Calu3 (cell line): ENCODE results near the gene CD80. TPM values are rescaled to one million over a fixed set of nuclear protein-coding genes. Genes with fewer than 3 reads are reported as not detected.
A peak's percentile ranks its signal among the peaks of the same experiment; 100 is the strongest.

ENCODE experiments used
- BruUV-seq: library from RNA; stranded (reverse); fragments of 400-500 nt; replicated peaks from 2 replicates; lab custom pipeline; 2021; lab: Mats Ljungman, UMichigan
- CTCF ChIA-PET: fragments of 300-600 bp; sonication (Branson Sonifier 250); formaldehyde crosslinking; loops from one replicate; lab custom pipeline; 2022; ENCODE audit warnings: antibody characterized with exemption; lab: Charles Lee
- DNase-seq: peaks from one replicate; pipeline ENCODE4 v3.0.0; 2022
- H3K27ac Mint-ChIP-seq: one replicate; pipeline ENCODE4 v1.8.0; 2022; ENCODE audit warnings: mixed read lengths; ENCODE audit not compliant: unreplicated experiment
- H3K27me3 Mint-ChIP-seq: one replicate; pipeline ENCODE4 v1.8.0; 2022; ENCODE audit warnings: mixed read lengths; ENCODE audit not compliant: unreplicated experiment
- H3K36me3 Mint-ChIP-seq: one replicate; pipeline ENCODE4 v1.8.0; 2022; ENCODE audit warnings: mild to moderate bottlenecking, moderate library complexity, mixed read lengths; ENCODE audit not compliant: insufficient read depth, unreplicated experiment
- H3K4me1 Mint-ChIP-seq: one replicate; pipeline ENCODE4 v1.8.0; 2022; ENCODE audit warnings: mild to moderate bottlenecking, low read depth, mixed read lengths; ENCODE audit not compliant: unreplicated experiment
- H3K4me3 Mint-ChIP-seq: one replicate; pipeline ENCODE4 v1.8.0; 2022; ENCODE audit warnings: mild to moderate bottlenecking, low read depth, moderate library complexity, mixed read lengths; ENCODE audit not compliant: unreplicated experiment
- H3K9me3 Mint-ChIP-seq: one replicate; pipeline ENCODE4 v1.8.0; 2022; ENCODE audit warnings: low read depth, mixed read lengths; ENCODE audit not compliant: unreplicated experiment
- CTCF ChIP-seq: fragments of 200-600 bp; IDR thresholded peaks from one replicate; pipeline ENCODE4 v1.8.0; 2022; ENCODE audit warnings: antibody characterized with exemption; ENCODE audit not compliant: unreplicated experiment
- intact Hi-C: fragments of 100-400 bp; cut with micrococcal nuclease; formaldehyde crosslinking; loops from one replicate; pipeline ENCODE4 v1.10.0; 2022; ENCODE audit not compliant: unreplicated experiment
- total RNA-seq: library from RNA; stranded (reverse); gene quantifications from 2 replicates; pipeline ENCODE4 v1.2.3, GENCODE V29; 2022

The CD80 gene
- total RNA-seq, 1 experiment from 2014 or later: not detected

- no TSS peak for BruUV-seq
- CTCF ChIA-PET: no interaction called here
- no peak overlapping the region for H3K27ac Mint-ChIP-seq
- no peak for TF ChIP-seq CTCF
- no peaks in the 10 kb centered on the region for H3K4me1 Mint-ChIP-seq
- no peak for DNase-seq
- H3K4me3 Mint-ChIP-seq: no peak overlapping the region
- H3K36me3 Mint-ChIP-seq: peaks cover 8% of the 10 kb centered on the region
- intact Hi-C loops: no loop called here
- no peaks in the 10 kb centered on the region for H3K27me3 Mint-ChIP-seq
- no peaks in the 10 kb centered on the region for H3K9me3 Mint-ChIP-seq
Observed at GRCh38 chr3:119507404-119507803, 52.0 kb downstream of the CD80 start.

- Mint-ChIP-seq H3K4me3 (no peak overlapping the region), H3K36me3 (peaks cover 8% of the 10 kb centered on the region), H3K27me3 (no peaks in the 10 kb centered on the region), H3K4me1 (no peaks in the 10 kb centered on the region), H3K9me3 (no peaks in the 10 kb centered on the region), H3K27ac (no peak overlapping the region)
- DNase-seq: no peak
- CTCF ChIA-PET: no interaction called here
- TF ChIP-seq CTCF: no peak
- no TSS peak for BruUV-seq
- intact Hi-C loops: no loop called here
Observed at GRCh38 chr3:119506631-119507030, 52.8 kb downstream of the CD80 start.

- no TSS peak for BruUV-seq
- H3K27ac Mint-ChIP-seq: no peak overlapping the region
- no peak for DNase-seq
- TF ChIP-seq CTCF: no peak
- peaks cover 24% of the 10 kb centered on the region for H3K36me3 Mint-ChIP-seq
- intact Hi-C loops: no loop called here
- no peaks in the 10 kb centered on the region for H3K27me3 Mint-ChIP-seq
- CTCF ChIA-PET: no interaction called here
- H3K4me1 Mint-ChIP-seq: peaks cover 10% of the 10 kb centered on the region
- H3K9me3 Mint-ChIP-seq: no peaks in the 10 kb centered on the region
- peak overlapping the region; percentile 25 for H3K4me3 Mint-ChIP-seq
Observed at GRCh38 chr3:119500901-119501300, 58.5 kb downstream of the CD80 start.

GRCh38 chr3:119500265-119500664 is 59.1 kb downstream of the CD80 start:
- no peaks in the 10 kb centered on the region for H3K27me3 Mint-ChIP-seq
- intact Hi-C loops: no loop called here
- no TSS peak for BruUV-seq
- H3K9me3 Mint-ChIP-seq: no peaks in the 10 kb centered on the region
- peak overlapping the region; percentile 25 for H3K4me3 Mint-ChIP-seq
- CTCF ChIA-PET: interaction anchor here (0.7 kb wide), 1 partner anchor 202 kb away, joined by 3 read pairs; no protein-coding TSS in a partner anchor
- DNase-seq: no peak
- H3K36me3 Mint-ChIP-seq: peaks cover 24% of the 10 kb centered on the region
- no peak for TF ChIP-seq CTCF
- H3K27ac Mint-ChIP-seq: no peak overlapping the region
- peaks cover 10% of the 10 kb centered on the region for H3K4me1 Mint-ChIP-seq
